ENCODE data around the gene MT1E.

MT1E gene

GRCh38 chr16:56608043-56608875 lies 17.3 kb upstream of the MT1E start, which contains the start of gene MT2A:
Gene MT2A, plus strand, starts transcription at chr16:56608584. Its CDS starts 72 bp downstream, at chr16:56608656.
- no peaks in the 10 kb centered on the region for H3K27me3 ChIP-seq (ENCODE audit: low read depth, low read length)
- H3K4me3 ChIP-seq (ENCODE audit: low read length): peak within 1 kb of the TSS; percentile 89
- H3K36me3 ChIP-seq (replicated peaks; ENCODE audit: low read depth, low read length): no peaks in the 10 kb centered on the region
- H3K4me2 ChIP-seq (ENCODE audit: low read length): peak within 1 kb of the TSS; percentile 100
- peak within 1 kb of the TSS; percentile 79 for H3K9ac ChIP-seq (ENCODE audit: low read length)
- H2AFZ ChIP-seq (ENCODE audit: low read depth, low read length): peak within 1 kb of the TSS; percentile 98
- H4K20me1 ChIP-seq (ENCODE audit: insufficient read depth, low read length): no peaks in the 10 kb centered on the region
- H3K9me3 ChIP-seq (ENCODE audit: insufficient read depth, low read length): no peaks in the 10 kb centered on the region
- peaks cover 27% of the 10 kb centered on the region for H3K4me1 ChIP-seq (ENCODE audit: low read length)
- H3K79me2 ChIP-seq (ENCODE audit: low read length): no peaks in the 10 kb centered on the region
- peak within 1 kb of the TSS; percentile 40; the same call in 1 of the 2 replicates for H3K27ac ChIP-seq (ENCODE audit: low read length)
- no peak for TF ChIP-seq CTCF (IDR thresholded peaks at IDR 0.05; ENCODE audit: low read depth, low read length)
- TF ChIP-seq EZH2phosphoT487 (IDR thresholded peaks at IDR 0.05; ENCODE audit: low read depth): no peak

- H2AFZ ChIP-seq (ENCODE audit: low read depth, low read length): peak overlapping the region; percentile 86; the same call in 1 of the 2 replicates
- peak overlapping the region; percentile 79 for H3K9ac ChIP-seq (ENCODE audit: low read length)
Measured at GRCh38 chr16:56608876-56609462, 16.6 kb upstream of the MT1E start.

GRCh38 chr16:56609463-56609921 lies 16.1 kb upstream of the MT1E start:
- no peak overlapping the region for H2AFZ ChIP-seq (ENCODE audit: low read depth, low read length)
- peaks cover 28% of the 10 kb centered on the region for H3K4me1 ChIP-seq (ENCODE audit: low read length)
- H3K27ac ChIP-seq (ENCODE audit: low read length): peak overlapping the region; percentile 37
- H3K9me3 ChIP-seq (ENCODE audit: insufficient read depth, low read length): no peaks in the 10 kb centered on the region
- no peaks in the 10 kb centered on the region for H3K79me2 ChIP-seq (ENCODE audit: low read length)
- peak overlapping the region; percentile 100 for H3K4me2 ChIP-seq (ENCODE audit: low read length)
- H4K20me1 ChIP-seq (ENCODE audit: insufficient read depth, low read length): no peaks in the 10 kb centered on the region
- TF ChIP-seq EZH2phosphoT487 (IDR thresholded peaks at IDR 0.05; ENCODE audit: low read depth) (no peak), CTCF (IDR thresholded peaks at IDR 0.05; ENCODE audit: low read depth, low read length) (no peak)
- peak overlapping the region; percentile 89 for H3K4me3 ChIP-seq (ENCODE audit: low read length)
- peak overlapping the region; percentile 79 for H3K9ac ChIP-seq (ENCODE audit: low read length)
- no peaks in the 10 kb centered on the region for H3K27me3 ChIP-seq (ENCODE audit: low read depth, low read length)
- no peaks in the 10 kb centered on the region for H3K36me3 ChIP-seq (replicated peaks; ENCODE audit: low read depth, low read length)

More at GRCh38 chr16:56608876-56609462, 16.6 kb upstream of the MT1E start:
- H3K36me3 ChIP-seq (replicated peaks; ENCODE audit: low read depth, low read length): no peaks in the 10 kb centered on the region
- H3K27me3 ChIP-seq (ENCODE audit: low read depth, low read length): no peaks in the 10 kb centered on the region
- no peaks in the 10 kb centered on the region for H3K79me2 ChIP-seq (ENCODE audit: low read length)
- H3K4me1 ChIP-seq (ENCODE audit: low read length): peaks cover 27% of the 10 kb centered on the region
- peak overlapping the region; percentile 89 for H3K4me3 ChIP-seq (ENCODE audit: low read length)
- H3K9me3 ChIP-seq (ENCODE audit: insufficient read depth, low read length): no peaks in the 10 kb centered on the region
- 0 out of 2 replicates have a peak overlapping the region, but pooled peaks have one; percentile 14 for H3K27ac ChIP-seq (ENCODE audit: low read length)
- no peak for TF ChIP-seq CTCF (IDR thresholded peaks at IDR 0.05; ENCODE audit: low read depth, low read length)
- no peak for TF ChIP-seq EZH2phosphoT487 (IDR thresholded peaks at IDR 0.05; ENCODE audit: low read depth)
- peak overlapping the region; percentile 100 for H3K4me2 ChIP-seq (ENCODE audit: low read length)
- H4K20me1 ChIP-seq (ENCODE audit: insufficient read depth, low read length): no peaks in the 10 kb centered on the region
